ENCODE results near the gene TMEM109.

Gene TMEM109

DNA sequence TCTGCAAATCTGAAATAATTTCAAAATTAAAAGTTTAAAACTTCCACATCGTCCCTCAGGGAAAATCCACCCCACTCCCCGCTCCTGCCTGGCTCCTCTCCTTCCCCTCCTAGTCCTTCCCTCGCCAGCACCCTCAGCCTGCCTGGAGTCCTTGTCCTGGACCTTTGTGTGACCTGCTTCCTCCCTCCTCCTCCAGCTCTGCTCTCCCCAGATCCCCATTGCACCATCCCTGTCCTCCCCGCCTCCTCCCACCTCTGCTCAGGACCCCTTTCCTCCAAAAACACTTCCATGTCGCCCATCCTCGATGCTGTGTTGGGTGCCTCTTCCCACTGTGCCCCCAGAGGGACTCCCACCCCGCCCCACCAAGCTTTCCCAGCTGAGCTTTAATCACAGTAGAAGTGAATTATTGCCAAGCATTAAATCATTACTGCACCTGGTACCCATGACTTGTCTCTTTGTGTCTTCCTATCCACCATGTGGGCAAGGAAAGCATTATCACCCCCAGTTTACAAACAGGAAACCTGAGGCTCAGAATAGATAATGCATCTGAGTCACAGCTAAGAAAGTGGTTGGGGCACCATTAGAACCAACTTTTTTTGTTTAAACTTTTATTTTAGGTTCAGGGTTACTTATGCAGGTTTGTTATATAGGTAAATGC is 49.0 kb upstream of the TMEM109 start:
- H3K27ac ChIP-seq (ENCODE audit: extremely low read depth, low read depth, low read length), result no peak overlapping the region
- H3K36me3 ChIP-seq (ENCODE audit: control insufficient read depth in 2 of 2, insufficient read depth in 1 of 2, low read length in 2 of 2), result no peaks in the 10 kb centered on the region
- ChIA-PET CTCF (interaction anchor here (0.6 to 1.0 kb wide), 2 partner anchors 34 to 87 kb away, joined by 3 read pairs; no protein-coding TSS in a partner anchor), POLR2A (no interaction called here)
- no peaks in the 10 kb centered on the region for H3K9me3 ChIP-seq (ENCODE audit: control insufficient read depth, insufficient read depth, low read depth, low read length)
- no peak overlapping the region for H3K4me3 ChIP-seq (ENCODE audit: low read depth, low read length)
- TF ChIP-seq EGR2 (tag by site-specific recombination; IDR thresholded peaks at IDR 0.05; ENCODE audit: low read depth) (no peak), ZFP3 (tag by site-specific recombination; IDR thresholded peaks at IDR 0.05; ENCODE audit: low read depth) (no peak), ZNF23 (tag by site-specific recombination; IDR thresholded peaks at IDR 0.05; ENCODE audit: borderline replicate concordance) (no peak), ZNF792 (tag by site-specific recombination; IDR thresholded peaks at IDR 0.05) (no peak), KLF8 (tag by site-specific recombination; IDR thresholded peaks at IDR 0.05) (no peak), ZNF2 (tag by site-specific recombination; IDR thresholded peaks at IDR 0.05) (no peak), ZNF621 (tag by site-specific recombination; IDR thresholded peaks at IDR 0.05) (no peak), ZBTB21 (tag by site-specific recombination; IDR thresholded peaks at IDR 0.05) (no peak)
- TF ChIP-seq, protein P1, sequence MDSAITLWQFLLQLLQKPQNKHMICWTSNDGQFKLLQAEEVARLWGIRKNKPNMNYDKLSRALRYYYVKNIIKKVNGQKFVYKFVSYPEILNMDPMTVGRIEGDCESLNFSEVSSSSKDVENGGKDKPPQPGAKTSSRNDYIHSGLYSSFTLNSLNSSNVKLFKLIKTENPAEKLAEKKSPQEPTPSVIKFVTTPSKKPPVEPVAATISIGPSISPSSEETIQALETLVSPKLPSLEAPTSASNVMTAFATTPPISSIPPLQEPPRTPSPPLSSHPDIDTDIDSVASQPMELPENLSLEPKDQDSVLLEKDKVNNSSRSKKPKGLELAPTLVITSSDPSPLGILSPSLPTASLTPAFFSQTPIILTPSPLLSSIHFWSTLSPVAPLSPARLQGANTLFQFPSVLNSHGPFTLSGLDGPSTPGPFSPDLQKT (IDR thresholded peaks at IDR 0.05; ENCODE audit: borderline replicate concordance, low read depth, low read length), result no peak
- no peaks in the 10 kb centered on the region for H3K4me1 ChIP-seq (ENCODE audit: control insufficient read depth, insufficient read depth, low read length)

DNA sequence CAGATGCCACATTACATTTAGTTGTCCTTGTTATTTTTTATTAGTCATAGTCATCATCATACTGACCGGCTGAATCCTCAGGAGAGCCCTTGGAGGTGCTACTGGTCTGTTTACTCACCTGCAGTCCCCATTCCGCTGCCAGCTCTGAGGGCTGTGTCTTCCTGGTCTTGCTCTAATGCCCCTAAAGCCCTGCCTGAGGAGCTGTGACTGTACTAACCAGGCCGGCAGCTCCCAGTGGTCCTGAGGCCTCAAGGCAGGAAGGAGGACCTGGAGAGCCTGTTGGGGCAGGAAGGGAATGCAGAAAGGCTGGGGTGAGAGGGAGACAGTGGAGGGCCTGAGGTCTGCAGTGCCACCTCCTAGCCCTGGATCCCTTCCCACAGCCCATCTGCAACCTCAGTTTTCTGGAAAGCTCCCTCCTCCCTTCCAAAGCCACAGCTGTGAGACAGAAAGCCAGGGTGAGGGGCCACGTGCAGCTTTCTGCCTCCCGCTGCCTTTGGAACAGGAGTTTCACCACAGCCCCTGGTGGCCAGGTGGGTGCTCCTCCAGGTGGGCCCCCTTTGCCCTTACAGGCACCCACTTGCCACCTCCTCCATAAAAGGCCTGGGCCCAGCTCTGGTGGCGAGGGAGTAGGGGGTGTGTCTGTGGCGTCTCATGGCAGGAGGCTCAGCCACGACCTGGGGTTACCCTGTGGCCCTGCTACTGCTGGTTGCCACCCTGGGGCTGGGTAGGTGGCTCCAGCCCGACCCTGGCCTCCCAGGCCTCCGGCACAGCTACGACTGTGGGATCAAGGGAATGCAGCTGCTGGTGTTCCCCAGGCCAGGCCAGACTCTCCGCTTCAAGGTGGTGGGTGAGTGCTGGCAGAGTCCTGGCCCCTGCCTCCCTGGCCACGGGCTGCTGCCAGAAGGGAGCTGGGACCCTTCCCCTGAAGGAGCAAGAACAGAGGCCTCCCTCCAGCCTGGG is 46.8 kb upstream of the TMEM109 start, which contains the start of gene ZP1:
ZP1 (plus strand) TSS at position 632 of the 960 bp plus-strand sequence; CDS start at position 652, 20 bp downstream.
- H3K4me3 ChIP-seq (ENCODE audit: low read depth, low read length), result no peak within 1 kb of the TSS
- ChIA-PET CTCF (interaction anchor here (0.7 to 1.2 kb wide), 3 partner anchors 32 to 36 kb away, joined by 3 to 4 read pairs (median 3); no protein-coding TSS in a partner anchor), POLR2A (interaction anchor here (1.2 kb wide), 1 partner anchor 20 kb away, joined by 3 read pairs; no protein-coding TSS in a partner anchor)
- H3K9me3 ChIP-seq (ENCODE audit: control insufficient read depth, insufficient read depth, low read depth, low read length), result no peaks in the 10 kb centered on the region
- H3K27ac ChIP-seq (ENCODE audit: extremely low read depth, low read depth, low read length), result no peak within 1 kb of the TSS
- H3K36me3 ChIP-seq (ENCODE audit: control insufficient read depth in 2 of 2, insufficient read depth in 1 of 2, low read length in 2 of 2), result no peaks in the 10 kb centered on the region
- H3K4me1 ChIP-seq (ENCODE audit: control insufficient read depth, insufficient read depth, low read length), result no peaks in the 10 kb centered on the region
- no peak for TF ChIP-seq ZNF549 (tag by site-specific recombination; IDR thresholded peaks at IDR 0.05)
- TF ChIP-seq ZNF600 (tag by site-specific recombination; IDR thresholded peaks at IDR 0.05), result no peak
- TF ChIP-seq ZNF530 (tag by site-specific recombination; IDR thresholded peaks at IDR 0.05; ENCODE audit: low read depth), result no peak
- TF ChIP-seq, protein P2, sequence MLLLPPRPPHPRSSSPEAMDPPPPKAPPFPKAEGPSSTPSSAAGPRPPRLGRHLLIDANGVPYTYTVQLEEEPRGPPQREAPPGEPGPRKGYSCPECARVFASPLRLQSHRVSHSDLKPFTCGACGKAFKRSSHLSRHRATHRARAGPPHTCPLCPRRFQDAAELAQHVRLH (tag by site-specific recombination; IDR thresholded peaks at IDR 0.05), result no peak
- no peak for TF ChIP-seq ZNF830 (tag by site-specific recombination; IDR thresholded peaks at IDR 0.05; ENCODE audit: low read depth)
- no peak for TF ChIP-seq HOXD13 (CRISPR knock-in tag; IDR thresholded peaks at IDR 0.05; ENCODE audit: borderline replicate concordance)
- TF ChIP-seq ZEB2 (tag by site-specific recombination; IDR thresholded peaks at IDR 0.05), result no peak
- no peak for TF ChIP-seq WT1 (tag by site-specific recombination; IDR thresholded peaks at IDR 0.05)
- TF ChIP-seq ZNF792 (tag by site-specific recombination; IDR thresholded peaks at IDR 0.05), result no peak
- TF ChIP-seq OSR2 (tag by site-specific recombination; IDR thresholded peaks at IDR 0.05), result no peak
- no peak for TF ChIP-seq ZNF623 (tag by site-specific recombination; IDR thresholded peaks at IDR 0.05)

Data from HEK293 (cell line).